Measurements from ENCODE around the gene EHD1.

GRCh38 chr11:64871492-64871891, 6.9 kb downstream of the EHD1 start:
- TF ChIP-seq EZH2 (IDR thresholded peaks at IDR 0.05; ENCODE audit: insufficient read depth, poor library complexity, severe bottlenecking) (no peak), EZH2phosphoT487 (IDR thresholded peaks at IDR 0.05; ENCODE audit: insufficient read depth, low read depth) (no peak)

Measured in GM23248 (cell line).